Measurements from ENCODE around the gene NUDT1.

Gene NUDT1

DNA sequence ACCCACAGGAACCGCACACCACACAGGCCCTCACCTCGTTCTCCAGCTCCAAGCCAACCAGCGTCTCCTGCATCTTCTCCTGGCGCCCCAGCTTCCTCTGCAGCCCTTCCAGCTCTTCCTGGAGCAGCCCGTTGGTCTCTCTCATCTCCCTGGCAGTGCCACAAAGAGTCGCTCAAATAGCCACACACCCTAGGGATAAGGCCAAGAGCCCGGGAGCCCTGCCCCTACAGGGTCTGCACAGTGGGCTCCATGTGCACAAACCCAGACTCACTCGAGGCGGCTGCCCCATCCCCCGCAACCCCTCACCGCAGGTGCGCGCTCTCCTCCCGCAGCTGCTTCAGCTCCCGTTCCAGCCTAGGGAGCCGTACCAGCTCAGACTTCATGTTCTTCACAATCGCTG lies 26.2 kb upstream of the NUDT1 start:
- TF ChIP-seq USF1 (IDR thresholded peaks at IDR 0.05) = no peak
- TF ChIP-seq CREB1 (IDR thresholded peaks at IDR 0.05; ENCODE audit: low read depth) = no peak
- no peak for TF ChIP-seq TAF1 (IDR thresholded peaks at IDR 0.05; ENCODE audit: low read depth)
- no peak for TF ChIP-seq TCF12 (IDR thresholded peaks at IDR 0.05; ENCODE audit: low read depth)
- TF ChIP-seq RAD21 (IDR thresholded peaks at IDR 0.05; ENCODE audit: low read depth) = no peak
- TF ChIP-seq TEAD4 (IDR thresholded peaks at IDR 0.05) = no peak
- TF ChIP-seq CEBPB (IDR thresholded peaks at IDR 0.05) = no peak
- no peak for TF ChIP-seq EGR1 (IDR thresholded peaks at IDR 0.05)
- no peak for TF ChIP-seq EP300 (IDR thresholded peaks at IDR 0.05; ENCODE audit: borderline replicate concordance)
- TF ChIP-seq YY1 (IDR thresholded peaks at IDR 0.05; ENCODE audit: low read depth) = no peak
- TF ChIP-seq NFIC (IDR thresholded peaks at IDR 0.05) = no peak
- TF ChIP-seq ZBTB7A (IDR thresholded peaks at IDR 0.05; ENCODE audit: low read depth) = no peak
- no peak for TF ChIP-seq MAX (IDR thresholded peaks at IDR 0.05)
- TF ChIP-seq FOXM1 (IDR thresholded peaks at IDR 0.05; ENCODE audit: borderline replicate concordance, low read depth) = no peak
- no peak for TF ChIP-seq REST (IDR thresholded peaks at IDR 0.05; ENCODE audit: low read depth)

DNA sequence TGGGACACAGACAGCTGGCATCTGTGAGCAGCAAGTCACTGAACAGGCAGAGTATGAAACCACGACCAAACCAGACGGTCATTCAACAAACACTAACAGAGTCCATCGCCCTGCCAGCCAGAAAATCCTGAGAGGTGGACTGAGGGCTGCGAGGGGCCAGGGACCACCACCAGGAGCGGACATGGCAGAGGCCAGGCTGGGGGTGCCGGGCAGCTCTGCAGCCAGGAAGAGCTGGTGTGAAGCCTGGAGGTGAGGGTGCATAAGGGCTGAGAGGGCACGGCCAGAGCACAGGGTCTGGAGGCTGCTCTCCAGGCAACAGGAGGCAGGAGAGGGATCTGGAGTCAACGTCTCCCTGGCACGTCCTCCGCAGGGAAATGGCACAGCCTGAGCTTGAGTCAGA lies 24.8 kb upstream of the NUDT1 start:
- TF ChIP-seq REST (IDR thresholded peaks at IDR 0.05; ENCODE audit: low read depth) = no peak
- no peak for TF ChIP-seq CREB1 (IDR thresholded peaks at IDR 0.05; ENCODE audit: low read depth)

- TF ChIP-seq ZBTB7A (IDR thresholded peaks at IDR 0.05; ENCODE audit: low read depth) (no peak), FOXM1 (IDR thresholded peaks at IDR 0.05; ENCODE audit: borderline replicate concordance, low read depth) (no peak), REST (IDR thresholded peaks at IDR 0.05; ENCODE audit: low read depth) (no peak), NFIC (IDR thresholded peaks at IDR 0.05) (no peak), TEAD4 (IDR thresholded peaks at IDR 0.05) (no peak), EGR1 (IDR thresholded peaks at IDR 0.05) (no peak), RAD21 (IDR thresholded peaks at IDR 0.05; ENCODE audit: low read depth) (no peak), EP300 (IDR thresholded peaks at IDR 0.05; ENCODE audit: borderline replicate concordance) (no peak)
Measured at GRCh38 chr7:2217716-2218443, 24.1 kb upstream of the NUDT1 start.

DNA sequence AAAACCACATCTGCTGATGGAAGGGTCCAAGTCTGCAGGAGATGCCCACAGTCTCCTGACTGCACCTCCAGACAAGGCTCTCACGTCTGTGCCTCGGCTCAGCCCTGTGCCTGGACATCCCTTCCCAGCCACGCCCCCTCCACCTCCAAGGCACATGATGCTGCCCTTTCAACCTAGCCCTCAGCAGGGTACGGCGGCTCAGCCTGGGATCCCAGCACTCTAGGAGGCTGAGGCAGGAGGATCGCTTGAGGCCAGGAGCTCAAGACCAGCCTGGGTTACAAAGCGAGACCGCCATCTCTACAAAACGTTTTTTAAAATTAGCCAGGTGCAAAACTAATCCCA lies 23.6 kb upstream of the NUDT1 start:
- TF ChIP-seq USF1 (IDR thresholded peaks at IDR 0.05) (no peak), RAD21 (IDR thresholded peaks at IDR 0.05; ENCODE audit: low read depth) (no peak), EGR1 (IDR thresholded peaks at IDR 0.05) (no peak), TAF1 (IDR thresholded peaks at IDR 0.05; ENCODE audit: low read depth) (no peak), CREB1 (IDR thresholded peaks at IDR 0.05; ENCODE audit: low read depth) (no peak), ZBTB7A (IDR thresholded peaks at IDR 0.05; ENCODE audit: low read depth) (no peak), TEAD4 (IDR thresholded peaks at IDR 0.05) (no peak)

DNA sequence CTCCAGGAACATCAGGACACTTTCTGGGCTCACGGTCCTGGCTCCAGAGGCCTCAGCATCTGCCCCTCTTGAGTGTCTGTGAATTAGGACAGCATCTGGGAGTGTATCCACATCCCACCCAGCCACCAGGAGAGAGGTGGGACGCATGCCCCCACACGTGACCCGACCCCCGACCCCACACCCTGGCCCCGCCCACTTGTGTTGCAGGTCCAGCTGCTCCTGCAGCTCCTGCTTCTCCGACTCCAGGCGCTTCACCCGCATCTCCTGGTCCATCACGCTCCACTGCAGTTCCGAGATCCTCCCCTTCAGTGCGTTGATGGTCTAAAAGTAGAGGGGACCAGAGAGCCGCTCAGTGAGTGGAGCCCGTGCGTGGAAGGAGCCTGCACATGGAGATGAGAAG lies 22.9 kb upstream of the NUDT1 start:
- TF ChIP-seq NFIC (IDR thresholded peaks at IDR 0.05) (no peak), CREB1 (IDR thresholded peaks at IDR 0.05; ENCODE audit: low read depth) (no peak)

Data from Ishikawa (cell line).